Stimulated activated CD8-positive, alpha-beta memory T cell treated with anti-CD3 and anti-CD28 coated beads, Interleukin-15, amount 100 ng/mL, for 1 hour (primary cell): ENCODE results near the gene SVOPL.

Experiments used
- DNase-seq: peaks from one replicate; pipeline ENCODE4 v3.0.0-alpha.2; 2020; ENCODE audit warnings: low read depth

SVOPL gene

DNA sequence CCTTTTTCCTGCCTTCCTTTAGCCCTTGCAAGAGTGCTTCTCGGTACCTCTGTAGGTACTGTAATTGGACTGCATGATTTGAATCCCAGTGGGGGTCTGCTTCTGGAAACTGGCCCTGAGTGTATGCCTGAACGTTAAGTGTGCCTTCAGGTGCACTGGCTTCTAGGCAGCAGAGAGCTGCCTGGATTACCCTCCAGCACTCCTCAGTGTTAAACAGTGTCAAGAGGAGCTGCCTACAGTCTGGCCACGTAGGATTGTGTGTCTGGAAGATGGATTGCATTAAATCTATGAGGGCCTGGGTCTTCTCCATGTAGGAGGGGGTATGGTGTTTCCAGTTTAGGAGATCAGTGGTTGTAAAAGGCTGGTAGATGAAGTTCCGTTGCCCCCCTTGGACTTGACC lies 137.4 kb downstream of the SVOPL start:
- DNase-seq, result no peak

DNA sequence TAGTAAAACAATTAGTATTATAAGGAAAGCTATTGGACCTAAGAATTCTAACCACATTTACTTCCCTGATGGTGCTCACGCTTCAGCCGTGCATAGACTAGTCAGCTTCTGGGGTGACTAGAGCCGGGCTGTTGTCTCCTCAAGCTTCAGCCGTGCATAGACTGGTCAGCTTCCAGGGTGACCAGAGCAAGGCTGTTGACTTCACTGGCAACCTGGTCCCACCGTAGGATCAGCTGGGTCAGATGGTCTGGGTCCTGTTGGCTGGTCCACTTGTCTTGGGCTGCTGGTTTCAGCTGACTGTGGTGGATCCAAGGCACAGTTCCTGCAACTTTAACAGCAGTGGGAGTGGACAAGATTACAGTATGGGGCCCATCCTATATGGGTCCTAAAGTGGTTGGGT lies 141.7 kb downstream of the SVOPL start:
- DNase-seq, result no peak

DNA sequence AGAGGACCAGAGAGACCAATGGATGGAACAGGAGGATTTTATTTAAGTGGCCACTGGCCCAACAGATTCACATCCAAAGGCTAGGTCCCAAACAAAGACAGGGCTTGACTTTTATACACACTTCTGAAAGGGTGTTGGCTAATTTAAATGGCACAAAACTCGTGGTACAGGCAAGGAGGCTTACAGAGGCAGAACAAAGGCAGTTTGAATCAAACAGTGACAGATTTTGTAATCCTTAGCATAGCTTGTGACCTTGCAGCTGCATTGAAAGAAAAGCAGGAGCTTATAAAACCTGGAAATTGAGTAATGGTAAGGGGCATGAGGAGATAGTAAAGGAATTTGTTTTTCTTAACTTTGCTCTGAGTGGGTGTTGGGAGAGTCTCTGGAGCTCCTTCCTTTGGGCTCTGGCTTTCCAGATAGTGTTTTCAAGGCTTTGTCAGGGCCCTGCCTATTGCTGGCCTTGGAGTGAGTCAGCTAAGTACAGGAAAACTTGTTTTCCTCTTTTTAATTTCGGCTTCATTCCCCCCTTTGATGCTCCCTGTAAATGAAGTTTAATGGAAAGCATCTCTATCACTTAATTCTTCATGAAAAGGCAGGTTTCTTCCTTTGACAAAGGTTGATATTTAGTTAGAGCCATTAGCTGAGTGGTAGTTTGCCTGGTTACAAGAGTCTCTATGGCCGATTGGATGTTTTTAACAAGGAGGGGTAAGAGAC lies 144.2 kb downstream of the SVOPL start:
- no peak for DNase-seq

DNA sequence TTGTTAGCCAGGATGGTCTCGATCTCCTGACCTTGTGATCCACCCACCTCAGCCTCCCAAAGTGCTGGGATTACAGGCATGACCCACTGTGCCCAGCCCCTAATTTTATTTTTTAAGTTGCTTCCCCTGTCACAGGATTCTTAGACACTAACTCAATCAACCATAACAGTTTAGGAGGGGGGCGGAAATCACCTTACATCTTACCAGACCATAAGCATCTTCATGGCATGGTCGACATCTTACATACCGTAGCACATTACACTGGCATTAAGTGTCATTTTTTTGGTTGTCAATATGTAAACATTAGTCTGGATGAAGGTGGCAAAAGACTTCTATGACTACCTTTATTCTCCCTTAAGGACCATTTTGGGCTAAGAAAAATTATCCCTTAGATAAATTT lies 145.5 kb downstream of the SVOPL start:
- no peak for DNase-seq

GRCh38 chr7:138554674-138555073 lies 146.5 kb downstream of the SVOPL start:
- no peak for DNase-seq

- DNase-seq, result no peak
Measured at GRCh38 chr7:138553805-138554204, 147.4 kb downstream of the SVOPL start.

- no peak for DNase-seq
Measured at GRCh38 chr7:138551102-138551501, 150.1 kb downstream of the SVOPL start.

DNA sequence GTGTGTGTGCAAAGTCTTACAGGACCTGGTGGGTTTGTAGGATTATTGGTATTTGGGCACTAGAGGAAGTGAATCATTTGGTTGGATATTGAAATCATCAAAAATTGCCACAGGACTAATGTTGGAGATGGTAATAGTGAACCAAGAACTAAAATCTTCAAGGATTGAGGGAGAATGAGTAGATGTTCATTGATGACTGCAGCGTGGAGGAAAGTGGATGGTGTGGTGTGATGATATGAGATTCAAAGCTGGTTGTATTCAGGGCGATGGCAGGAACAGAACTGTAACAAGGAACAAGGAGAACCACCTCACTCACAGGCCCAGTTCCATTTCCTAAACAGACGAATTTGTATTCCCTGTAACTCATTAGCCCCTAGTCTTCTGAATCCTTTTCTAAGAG lies 150.8 kb downstream of the SVOPL start:
- DNase-seq, result no peak

- no peak for DNase-seq
Measured at GRCh38 chr7:138549082-138549481, 152.1 kb downstream of the SVOPL start.

DNA sequence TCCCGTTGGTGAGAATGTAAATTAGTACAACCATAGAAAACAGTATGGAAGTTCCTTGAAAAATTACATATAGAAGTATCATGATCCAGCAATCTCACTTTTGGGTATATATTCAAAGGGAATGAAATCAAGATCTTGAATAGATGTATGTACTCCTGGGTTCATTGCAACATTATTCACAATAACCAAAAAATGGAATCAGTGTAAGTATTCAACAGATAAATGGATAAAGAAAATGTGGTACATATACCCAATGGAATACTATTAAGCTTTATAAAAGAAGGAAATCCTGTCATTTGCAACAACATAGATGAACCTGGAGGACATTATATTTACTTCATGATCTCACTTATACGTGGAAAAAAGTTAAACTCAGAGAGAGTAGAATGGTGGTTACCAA lies 154.3 kb downstream of the SVOPL start:
- no peak for DNase-seq

- no peak for DNase-seq
Measured at GRCh38 chr7:138546064-138546619, 155.0 kb downstream of the SVOPL start.

DNA sequence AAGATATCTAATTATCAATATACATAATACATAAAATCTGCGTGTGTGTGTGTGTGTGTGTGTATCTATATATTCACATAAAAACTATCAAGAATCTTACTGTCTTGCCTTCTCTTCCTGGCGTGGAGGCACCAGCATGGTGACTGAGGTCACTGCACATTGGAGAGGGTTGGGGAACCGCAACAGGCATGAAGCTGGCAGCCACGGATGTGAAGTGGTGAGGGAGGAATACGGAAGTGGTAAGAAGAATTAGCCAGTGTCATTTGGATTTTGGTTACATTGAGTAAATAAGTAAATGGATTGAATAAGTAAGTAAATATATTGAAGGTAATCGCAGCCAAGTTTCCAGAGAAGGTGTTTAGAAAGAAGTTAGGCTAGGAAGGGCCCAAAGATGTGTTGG lies 156.0 kb downstream of the SVOPL start:
- no peak for DNase-seq
